Inferior parietal cortex (tissue), 1 donor: Measurements from ENCODE around the gene ZNF670.

Source experiments
- DNase-seq: peaks from one replicate; pipeline ENCODE4 v3.0.0-alpha.2; 2016; ENCODE audit errors: extremely low spot score

The ZNF670 gene

DNA sequence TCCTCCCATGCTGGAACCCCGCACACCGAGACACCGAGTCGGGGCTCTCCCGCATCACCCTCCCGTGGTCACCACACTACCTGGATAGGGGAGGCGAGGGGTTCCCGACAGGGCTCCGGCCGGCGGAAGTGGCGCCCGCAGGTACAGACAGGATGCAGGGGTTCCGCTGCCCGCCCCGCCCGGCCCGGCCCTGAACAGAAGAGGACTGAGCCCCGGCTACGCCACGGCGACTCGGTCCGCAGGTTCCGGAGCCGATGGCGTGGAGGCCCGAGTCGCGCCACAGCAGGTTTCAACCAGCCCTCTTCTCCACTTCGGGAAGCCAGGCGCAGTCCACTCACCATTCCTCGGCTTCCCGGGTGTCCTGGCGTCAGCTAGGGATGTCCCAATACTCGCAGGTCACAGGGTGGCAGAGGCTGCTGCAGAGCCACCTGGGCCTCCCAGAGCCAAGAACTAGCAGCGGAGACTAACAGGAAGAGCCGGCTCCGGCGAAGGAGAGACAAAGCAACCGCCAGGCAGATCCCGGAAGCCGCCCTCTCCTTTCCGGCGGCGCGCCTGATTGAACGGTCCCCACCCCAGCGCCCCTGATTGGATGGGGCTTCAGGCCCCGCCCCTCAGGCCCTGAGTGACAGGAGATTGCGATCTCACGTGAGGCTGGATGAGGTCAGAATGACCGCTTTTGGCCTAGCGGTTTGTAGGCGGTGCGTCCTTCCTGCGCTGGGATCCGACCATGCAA, 25.4 kb upstream of the ZNF670 start, which contains the start of gene ZNF669:
Gene ZNF669 (minus strand): TSS at position 498 of the 733 bp plus-strand sequence. CDS start 157 bp downstream, at position 341.
- peak; percentile 97 for DNase-seq

DNA sequence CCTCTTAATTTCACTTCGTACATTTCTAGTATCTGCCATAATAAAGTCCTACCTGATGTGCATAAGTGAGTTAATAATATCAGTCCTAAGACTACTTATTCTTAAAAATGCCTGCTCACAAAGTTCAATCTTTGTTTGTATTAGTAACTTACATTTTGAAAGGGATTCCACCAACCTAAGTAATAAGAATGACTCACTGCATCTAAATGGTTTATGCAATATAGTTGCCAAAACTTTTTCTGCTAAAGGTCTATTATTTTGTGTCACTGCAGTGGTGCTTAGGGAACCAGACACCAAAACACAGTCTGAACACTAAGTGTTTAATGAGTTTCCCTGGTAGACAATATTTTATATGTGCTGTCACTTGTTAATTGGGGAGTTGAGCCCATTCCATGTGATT, 23.8 kb upstream of the ZNF670 start:
- no peak for DNase-seq

DNA sequence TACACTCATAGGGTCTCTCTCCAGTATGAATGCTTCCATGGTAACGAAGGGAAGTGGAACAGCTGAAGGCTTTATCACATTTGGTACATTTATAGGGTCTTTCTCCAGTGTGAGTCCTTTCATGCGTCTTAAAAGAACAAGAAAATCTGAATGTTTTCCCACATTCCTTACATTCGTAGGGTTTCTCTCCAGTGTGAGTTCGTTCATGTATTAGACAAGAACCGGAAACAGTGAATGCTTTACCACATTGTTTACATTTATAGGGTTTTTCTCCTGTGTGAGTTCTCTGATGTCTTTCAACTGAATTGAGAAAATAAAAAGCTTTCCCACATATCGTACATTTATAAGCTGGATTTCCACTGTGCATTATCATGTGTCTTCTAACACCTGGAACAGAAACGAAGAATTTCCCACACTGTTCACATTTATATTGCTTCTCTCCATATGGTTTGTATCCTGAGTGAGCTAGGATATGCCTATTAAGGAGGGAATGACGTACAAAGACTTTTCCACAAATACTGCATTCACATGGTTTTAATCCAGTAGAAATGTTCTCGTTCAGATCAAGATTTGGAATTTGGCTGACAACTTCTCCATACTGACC, 22.2 kb upstream of the ZNF670 start:
- no peak for DNase-seq

DNA sequence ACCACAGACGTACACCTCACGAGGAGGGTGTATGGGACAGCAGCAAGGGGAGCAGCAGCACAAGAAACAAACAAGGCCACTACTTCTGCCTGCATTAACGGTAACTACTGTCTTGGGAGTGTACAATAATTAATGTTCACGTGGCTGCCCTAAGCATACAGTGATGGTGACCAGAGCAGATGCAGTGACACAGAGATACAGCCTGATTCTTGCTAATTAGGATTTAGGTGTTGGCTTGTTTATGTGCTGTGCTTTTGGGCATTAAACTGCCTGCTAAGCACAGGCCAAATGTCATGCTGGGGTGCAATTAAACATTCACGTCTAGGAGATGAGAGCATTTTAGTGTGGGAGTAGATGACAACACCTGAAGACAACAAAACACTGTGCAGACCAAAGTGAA, 18.3 kb upstream of the ZNF670 start:
- no peak for DNase-seq

DNA sequence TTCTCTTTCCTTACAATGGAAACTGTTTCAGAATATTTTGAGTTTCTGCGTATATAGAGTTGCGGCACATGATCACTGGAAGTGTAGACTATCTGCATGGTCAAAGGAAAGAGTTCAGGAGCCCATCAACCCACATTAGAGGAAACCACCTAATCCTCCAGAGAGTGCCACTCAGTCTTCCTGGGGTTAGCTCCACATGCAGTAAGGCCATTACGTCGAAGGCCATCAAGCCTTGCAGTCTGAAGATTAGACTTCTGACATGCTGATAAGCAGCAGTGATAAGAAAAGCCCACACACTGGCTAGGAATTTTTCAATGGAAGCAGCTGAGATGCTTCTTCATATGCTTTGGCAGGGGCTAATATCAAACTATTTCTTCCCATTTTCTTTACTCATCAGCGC, 17.9 kb upstream of the ZNF670 start:
- no peak for DNase-seq

DNA sequence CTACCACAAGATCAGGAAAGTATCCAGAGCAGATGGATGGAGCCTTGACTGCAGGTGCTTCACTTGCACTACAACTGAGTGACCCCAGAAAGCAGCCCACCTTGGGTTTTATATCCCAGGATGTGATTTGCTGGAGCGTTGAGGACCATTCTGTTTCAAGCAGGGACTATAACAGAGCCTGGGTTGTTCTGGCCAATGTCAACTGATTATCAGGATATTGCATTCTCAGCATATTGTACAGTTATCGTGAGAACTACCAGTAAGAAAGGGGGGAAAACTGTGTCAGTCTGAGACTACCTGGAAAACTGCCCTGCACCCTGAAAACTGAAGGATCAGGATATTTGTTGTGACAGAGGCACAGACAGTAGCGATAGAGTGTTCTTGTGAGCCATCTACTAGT, 17.5 kb upstream of the ZNF670 start:
- DNase-seq, result no peak

DNA sequence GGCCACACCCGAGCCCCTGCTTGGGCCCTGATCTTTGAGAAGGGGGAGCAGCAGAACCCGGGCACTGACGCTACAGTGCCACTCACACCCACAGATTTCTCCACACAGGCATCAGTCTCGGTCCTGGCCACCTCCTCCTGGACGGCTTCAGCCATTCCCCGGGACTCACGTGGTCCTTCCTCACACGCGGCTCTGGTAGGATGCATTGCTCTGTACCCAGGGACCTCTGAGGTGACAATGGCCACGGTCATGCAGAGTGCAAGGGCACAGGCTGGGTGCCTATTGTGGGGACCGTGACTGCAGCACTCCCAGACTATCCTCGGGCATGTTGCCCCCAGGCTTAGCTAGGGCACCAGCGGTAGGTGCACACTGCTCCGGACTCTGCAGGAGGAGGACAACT, 11.8 kb upstream of the ZNF670 start:
- DNase-seq, result no peak

DNA sequence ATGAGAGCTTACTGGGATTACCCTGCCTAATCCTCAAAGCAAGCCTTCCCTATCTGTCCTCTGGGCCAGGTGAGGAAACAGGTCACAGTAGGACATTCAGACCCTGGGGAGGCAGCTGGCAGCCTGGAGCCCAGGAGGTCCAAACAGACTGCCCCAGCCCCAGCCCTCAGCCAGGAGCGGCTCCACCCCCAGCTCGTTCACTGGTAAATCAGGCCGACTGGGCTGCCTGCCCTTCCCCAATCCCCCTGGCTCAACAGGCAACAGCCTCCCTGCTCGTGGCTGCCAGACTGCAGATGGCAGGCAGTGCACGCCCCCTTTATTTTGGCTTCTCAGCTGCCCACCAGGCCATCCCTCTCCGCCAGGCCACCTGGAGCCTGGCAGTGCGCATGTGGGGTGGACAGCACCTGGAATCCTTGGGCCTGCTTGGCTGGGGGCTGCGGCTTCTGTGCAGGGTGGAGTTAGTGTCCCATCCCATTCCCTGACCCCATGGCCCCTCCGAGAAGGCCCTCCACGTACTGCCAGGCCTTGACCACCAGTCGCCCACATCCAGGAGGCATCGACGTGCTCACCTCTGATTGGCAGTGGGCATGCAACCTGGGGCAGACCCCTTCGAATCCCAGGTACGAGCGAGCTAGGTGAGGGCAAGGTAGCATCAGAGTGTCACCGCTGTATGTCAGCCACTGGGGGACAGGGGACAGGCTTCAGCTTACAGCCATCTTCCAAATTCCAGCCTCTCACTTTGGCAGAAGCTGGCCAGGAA, 11.2 kb upstream of the ZNF670 start:
- DNase-seq, result no peak

DNA sequence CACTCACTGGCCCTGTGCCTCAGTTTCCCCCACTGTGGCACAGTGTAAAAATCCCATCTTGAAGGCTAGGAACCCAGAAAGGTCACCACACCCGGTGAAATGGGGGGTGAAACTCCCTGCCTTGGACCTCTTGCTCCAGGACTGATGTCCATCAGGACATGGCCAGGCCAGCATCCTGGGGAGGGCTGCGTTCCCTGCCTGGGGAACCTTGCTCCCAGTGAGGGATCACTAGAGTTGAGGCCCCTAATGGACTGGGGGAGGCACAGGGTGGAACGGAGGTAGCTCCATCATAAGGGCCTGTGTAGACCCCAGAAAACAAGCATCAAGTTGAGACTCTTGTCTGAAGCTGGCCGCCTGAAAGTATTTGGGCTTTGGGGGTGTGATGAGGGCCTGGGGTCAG, 10.4 kb upstream of the ZNF670 start:
- DNase-seq, result no peak

DNA sequence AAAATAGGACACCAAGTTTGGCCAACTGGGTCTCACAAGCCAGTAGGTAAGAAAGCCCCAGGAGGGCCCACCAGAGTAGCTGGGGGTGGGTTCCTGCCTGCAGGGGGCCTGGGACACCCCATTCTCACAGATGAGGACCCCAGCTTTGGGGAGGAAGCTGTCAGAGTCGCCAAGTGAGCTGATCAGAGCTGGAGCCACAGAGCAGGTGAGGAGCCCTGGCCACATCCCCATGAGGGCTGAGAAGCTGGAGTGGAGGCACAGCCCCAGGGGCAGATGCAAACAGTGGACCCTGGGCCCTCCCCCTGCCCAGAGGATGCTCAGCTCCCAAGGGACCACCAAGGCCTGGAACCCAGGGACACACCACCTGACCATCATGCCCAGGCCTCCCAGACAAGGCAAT, 8.6 kb upstream of the ZNF670 start:
- no peak for DNase-seq

DNA sequence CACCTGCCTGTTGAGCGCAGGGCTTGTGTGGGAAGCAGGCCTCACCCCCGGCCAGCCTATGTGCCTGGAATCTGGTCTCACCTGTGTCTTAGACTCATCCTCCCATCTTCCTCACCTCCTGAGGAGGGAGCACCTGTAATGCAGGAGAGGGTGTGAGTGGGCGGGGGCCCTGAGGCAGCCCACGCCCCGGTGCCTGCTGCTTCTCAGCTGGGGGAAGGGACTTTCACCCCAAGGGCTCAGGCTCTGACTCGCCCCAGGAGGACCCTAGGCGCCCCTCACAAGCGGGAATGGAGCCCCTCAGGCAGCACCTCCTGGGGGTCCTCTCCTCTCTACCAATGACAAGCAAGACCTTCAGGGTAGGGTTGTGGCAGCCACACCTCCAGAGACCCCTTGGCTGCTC, 6.7 kb upstream of the ZNF670 start:
- no peak for DNase-seq

DNA sequence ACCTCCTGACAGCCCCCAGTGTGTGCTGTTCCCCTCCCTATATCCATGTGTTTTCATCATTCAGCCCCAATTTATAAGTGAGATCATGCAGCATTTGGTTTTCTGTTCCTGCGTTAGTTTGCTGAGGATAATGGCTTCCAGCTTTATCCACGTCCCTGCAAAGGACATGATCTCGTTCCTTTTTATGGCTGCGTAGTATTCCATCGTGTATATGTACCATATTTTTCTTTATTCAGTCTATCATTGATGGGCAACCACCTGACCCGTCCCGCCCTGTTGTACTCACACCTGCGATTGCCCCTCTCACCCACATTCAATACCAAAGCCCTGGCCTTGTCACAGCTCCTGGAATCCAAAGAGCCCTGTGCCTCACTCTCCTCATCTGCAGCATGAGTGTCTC, 6.2 kb upstream of the ZNF670 start:
- no peak for DNase-seq

DNA sequence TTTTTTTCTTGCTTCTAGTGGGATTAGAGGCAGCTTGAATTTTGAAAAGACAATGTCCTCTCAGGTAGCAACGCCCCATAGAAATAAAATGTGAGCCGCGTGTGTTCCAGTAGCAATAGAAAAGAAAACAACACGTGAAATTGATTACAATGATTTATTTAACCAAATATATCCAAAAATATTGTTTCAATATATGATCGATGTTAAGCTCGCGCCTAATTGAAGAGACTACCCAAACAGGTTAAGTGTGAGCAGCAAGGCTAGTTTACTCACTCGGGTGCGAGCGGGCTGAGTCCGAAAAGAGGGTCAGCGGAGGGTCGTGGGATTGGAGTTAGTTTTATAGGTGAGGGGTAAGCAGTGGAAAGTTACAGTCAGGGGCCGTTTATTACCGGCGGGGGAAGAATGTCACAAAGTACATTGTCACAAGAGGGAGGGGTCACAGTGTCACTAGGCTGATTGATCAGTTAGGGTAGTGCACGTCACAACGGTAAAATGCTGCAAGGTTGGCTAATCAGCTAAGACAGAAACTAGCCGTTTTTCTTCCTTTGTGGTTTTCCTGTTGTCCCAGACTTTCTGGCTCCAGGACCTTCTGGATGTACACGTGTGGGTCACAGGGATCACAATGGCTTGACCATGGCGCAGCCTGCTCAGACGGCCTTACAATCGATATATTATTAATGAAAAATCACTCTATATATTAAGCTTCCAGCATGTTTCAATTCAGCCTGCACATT, 697 bp upstream of the ZNF670 start:
- no peak for DNase-seq

DNA sequence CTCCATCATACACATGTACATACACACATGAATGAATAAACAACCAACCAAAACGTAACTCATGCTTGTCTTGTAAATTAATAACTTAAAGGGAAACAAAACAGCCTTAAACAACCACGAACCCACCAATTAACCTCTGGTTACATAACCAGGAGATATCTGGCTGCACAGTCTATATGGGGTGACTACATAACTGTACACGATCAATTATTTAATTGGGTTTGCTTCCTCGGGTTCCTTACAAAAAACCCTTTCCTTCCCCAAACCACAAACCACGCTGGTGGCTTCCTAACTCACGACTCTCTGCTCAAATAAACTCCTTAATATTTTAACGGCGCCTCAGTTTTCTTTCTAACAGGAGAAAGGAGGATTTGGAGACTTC, 744 bp downstream of the ZNF670 start:
- peak; percentile 13 for DNase-seq

DNA sequence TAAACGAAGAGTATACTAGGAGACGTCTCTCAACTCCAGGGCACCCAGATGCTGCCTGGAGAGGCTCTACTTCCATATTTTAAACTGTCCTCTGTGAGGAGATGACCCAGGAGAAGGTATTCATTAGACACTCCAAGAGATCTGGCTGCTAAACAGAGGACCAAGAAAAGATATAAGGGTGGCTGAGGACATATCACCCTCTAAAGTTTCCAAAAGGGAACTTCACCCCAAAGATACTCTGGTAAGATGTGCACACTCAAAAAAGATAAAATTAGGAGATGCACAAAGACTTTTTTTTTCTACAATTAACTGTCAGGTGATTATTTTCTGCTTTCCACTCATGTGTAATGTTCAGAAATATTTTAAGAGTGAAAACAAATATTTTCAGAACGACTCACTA, 1.4 kb downstream of the ZNF670 start:
- no peak for DNase-seq

DNA sequence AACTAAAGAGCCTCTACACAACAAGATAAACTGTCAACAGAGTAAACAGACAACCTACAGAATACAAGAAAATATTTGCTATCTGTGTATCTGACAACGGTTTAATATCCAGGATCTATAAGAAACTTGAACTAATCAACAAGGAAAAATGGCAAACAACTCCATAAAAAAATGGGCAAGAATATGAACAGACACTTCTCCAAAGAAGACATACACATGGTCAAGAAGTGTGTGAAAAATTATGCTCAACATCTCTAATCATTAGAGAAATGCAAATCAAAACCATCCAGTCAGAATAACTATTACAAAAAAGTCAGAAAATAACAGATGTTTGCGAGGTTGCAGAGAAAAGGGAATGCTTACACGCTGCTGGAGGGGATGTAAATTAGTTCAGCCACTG, 8.0 kb downstream of the ZNF670 start:
- no peak for DNase-seq

DNA sequence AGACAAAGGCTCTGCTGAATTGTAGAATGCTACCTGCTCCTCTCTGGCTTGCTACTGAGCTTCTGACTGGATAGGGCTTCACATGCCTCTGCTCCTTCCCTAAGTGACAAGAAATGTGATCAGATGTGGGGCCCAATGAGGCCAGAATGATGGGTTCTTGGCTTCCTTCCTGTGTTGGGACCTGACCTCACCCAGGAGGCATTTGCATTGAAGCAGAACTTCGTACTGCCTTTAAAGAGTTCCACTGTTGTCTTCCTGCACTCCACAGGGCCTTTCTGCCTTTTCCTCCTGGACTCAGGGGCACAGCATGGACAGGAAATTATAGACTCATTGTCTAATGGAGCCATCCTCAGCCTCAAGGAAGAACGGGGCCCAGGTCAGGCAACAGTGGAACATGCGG, 14.3 kb downstream of the ZNF670 start:
- DNase-seq, result no peak

DNA sequence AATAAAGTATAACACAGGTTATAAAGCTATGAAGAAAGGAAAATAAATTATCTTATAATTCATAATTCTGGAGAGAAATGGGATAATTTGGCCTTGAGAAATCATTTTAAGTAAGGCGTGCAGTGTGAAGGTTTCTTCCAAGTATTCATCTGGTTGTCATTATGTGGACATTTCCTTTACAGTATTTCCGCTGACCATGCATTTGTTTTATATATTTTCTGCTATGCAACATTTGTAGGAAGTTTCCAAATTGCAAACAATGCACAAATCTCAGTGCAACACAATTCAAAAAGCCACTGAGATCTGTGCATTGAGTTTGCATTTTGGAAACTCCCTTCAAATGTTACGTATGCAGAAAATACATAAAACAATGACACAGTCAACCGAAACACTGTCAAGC, 17.8 kb downstream of the ZNF670 start:
- no peak for DNase-seq

DNA sequence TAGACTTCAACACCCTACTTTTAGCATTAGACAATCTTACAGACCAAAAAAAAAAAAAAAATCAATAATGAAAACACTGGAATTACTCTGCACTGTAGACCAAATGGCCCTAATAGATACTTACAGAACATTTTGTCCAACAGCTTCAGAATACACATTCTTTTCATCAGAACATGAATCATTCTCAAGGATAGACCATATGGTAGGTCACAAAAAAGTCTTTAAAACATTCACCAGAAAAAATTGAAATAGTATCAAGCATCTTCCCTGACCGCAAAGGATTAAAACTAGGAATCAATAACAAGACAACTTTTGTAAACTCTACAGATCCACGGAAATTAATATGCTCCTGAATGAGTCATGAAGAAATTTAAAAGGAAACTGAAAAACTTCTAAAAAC, 22.5 kb downstream of the ZNF670 start:
- no peak for DNase-seq

DNA sequence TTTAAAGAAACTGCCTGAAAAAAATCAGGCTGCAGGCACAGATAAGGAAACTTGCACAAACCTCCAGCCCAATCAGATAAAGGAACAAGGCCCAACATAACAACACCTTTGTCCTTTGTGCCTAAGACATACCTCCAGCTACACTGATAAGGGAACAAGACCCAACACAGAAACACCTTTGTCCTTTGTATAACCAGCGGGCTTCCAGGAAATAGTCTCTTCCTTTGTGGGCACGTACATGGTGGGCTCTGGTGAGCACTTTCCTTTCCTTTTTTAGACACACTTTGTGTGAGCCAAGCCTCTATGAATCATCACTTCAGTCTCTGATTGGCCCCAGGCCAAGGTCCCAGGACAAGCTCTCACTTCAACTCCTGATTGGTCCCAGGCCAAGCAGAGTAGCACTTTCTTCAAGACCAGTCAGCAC, 23.6 kb downstream of the ZNF670 start:
- DNase-seq, result no peak

DNA sequence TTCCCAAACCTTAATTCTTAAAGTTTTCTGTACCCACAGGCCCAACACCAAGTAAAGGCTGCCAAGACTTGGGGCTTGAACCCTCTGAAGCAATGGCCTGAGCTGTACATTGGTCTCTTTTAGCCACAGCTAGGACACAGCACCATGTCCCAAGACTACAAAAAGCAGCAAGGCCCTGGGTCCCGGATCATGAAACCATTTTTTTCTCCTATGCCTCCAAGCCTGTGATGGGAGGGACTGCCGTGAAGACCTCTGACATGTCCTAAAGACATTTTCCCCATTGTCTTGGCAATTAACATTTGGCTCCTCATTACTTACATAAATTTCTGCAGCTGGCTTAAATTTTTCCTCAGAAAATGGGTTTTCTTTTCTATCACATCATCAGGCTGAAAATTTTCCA, 30.9 kb downstream of the ZNF670 start:
- no peak for DNase-seq

DNA sequence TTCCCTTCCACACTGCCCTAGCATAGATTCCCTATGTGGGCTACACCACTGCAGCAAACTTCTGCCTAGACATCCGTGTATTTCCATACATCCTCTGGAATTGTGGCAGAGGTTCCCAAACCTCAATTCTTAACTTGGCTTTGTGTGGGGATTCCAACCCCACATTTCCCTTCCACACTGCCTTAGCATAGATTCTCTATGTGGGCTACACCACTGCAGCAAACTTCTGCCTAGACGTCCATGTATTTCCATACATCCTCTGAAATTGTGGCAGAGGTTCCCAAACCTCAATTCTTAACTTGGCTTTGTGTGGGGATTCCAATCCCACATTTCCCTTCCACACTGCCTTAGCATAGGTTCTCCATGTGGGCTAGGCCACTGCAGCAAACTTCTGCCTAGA, 31.4 kb downstream of the ZNF670 start:
- DNase-seq, result no peak
